GM19463 (cell line): ENCODE data around the gene CNR1.
"Not testable (repeated sequence)": the region's sequence is repeated elsewhere in the genome, so short reads cannot be mapped to it uniquely, and the experiment has no call there.

ENCODE experiments used
- ATAC-seq: cut with Tn5 transposase; IDR thresholded peaks from one replicate; pipeline ENCODE4 v1.9.1; 2021; ENCODE audit warnings: mild to moderate bottlenecking, moderate library complexity; ENCODE audit not compliant: unreplicated experiment

CNR1 gene

GRCh38 chr6:88165844-88166492 lies at the start of gene CNR1:
TSS of gene CNR1 (minus strand) at chr6:88166347. CDS start at chr6:88145274, 21,073 bp downstream.
- peak; percentile 44 for ATAC-seq

DNA sequence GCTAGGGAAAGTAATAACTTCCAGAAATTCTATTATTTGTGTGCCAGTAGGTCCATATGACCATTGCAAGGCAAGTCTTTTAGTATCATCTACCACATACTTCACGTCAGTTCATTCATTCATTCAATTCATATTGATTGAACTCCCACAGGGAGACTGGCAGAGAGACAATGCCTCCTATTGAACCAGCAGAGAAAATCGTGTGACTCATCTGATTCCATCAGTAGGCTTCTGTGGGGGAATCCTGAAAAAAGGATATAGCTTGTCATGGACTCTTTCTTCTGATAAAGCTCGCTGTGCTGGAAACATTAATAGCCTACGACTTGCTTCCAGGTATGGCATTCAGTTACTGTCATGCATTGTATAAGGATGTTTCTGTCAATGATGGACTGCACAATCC lies 45.3 kb upstream of the CNR1 start:
- ATAC-seq, result no peak

DNA sequence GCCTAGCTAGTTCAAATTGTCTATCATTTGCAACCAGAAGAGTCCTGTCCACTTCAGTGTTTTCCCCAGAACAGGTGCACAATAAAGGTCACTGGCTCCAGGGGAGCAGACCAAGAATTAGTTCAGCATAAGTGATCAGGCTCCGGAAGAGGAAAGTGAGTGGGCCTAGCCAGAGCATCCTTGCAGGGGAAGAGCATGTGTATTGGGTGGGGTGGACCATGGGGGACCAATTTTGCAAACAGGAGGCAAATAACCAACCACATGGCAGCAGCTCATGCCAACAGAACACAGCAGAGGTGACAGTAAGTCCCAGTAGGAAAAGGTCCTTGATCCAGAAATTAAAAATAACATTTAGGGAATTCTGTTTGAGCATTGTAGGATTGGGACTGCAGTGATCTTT lies 43.2 kb upstream of the CNR1 start:
- ATAC-seq, result no peak

GRCh38 chr6:88208726-88209125 lies 42.6 kb upstream of the CNR1 start:
- no peak for ATAC-seq

- not testable (repeated sequence) for ATAC-seq
These were observed 35.6 kb upstream of the CNR1 start for GRCh38 chr6:88201734-88202133.

- ATAC-seq, result no peak
These were observed 18.8 kb upstream of the CNR1 start for GRCh38 chr6:88184921-88185320.

DNA sequence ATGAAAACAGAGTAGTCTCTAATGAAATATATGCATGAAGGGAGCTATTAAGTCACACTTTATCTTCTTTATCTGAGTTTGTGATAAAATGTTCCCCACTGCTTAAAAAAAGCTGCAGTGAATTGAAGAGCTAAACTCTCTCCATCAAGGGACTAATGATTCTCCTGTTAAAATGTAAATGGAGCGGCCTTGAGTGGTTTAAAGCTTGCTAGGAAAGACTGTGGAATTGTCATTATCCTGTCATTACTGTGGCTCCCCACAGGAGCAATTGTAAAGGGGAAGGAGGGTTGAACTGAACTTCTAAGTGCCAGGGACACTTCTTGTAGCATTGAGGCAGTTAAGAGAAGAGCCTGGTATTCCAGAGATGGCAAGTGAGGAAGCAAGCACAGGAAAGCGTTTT lies 17.3 kb upstream of the CNR1 start:
- no peak for ATAC-seq

- ATAC-seq, result peak; percentile 68
These were observed 13.5 kb upstream of the CNR1 start for GRCh38 chr6:88179692-88180091.

DNA sequence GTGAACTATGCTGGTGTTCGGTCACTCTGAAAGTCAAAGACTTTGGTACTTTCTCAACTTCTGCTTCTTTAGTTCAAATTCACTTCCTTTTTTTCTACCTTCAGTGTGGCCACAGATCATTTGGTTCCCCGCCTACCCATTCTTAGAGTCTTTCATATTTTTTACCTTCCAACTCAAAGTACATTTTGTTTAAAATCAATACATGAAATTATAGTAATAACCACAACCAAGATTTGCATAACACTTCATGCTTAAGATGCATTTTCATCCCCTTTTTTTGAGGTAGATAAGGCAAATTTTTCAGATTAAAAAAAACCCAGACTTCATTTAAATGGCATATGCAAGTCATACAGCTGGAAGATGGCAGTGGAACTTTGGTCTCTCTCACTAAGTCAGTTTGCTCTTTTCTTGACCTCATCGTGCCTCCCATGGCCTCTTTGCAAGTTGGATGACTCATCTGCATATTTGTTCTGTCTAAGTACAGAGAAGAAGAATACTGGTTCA lies 11.9 kb upstream of the CNR1 start:
- ATAC-seq, result peak; percentile 42

DNA sequence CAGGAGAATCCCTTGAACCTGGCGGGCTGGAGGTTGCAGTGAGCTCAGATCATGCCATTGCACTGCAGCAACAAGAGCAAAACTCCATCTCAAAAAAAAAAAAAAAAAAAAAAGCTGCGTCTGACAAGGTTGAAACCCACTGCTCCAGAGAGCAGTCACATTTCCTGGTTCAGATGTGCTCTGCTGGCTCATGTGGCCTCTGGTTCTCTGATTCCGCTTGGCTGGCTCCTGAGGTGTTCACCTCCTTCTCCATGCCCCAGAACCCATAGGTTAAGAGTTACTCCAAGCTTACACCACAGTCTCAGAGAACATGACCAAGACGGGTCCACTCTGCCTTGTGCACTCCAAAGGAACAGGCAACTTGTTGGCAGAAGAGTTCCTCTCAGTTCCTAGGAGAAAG lies 8.8 kb upstream of the CNR1 start:
- ATAC-seq, result peak; percentile 29

GRCh38 chr6:88171312-88171711 lies 5.2 kb upstream of the CNR1 start:
- ATAC-seq, result no peak

DNA sequence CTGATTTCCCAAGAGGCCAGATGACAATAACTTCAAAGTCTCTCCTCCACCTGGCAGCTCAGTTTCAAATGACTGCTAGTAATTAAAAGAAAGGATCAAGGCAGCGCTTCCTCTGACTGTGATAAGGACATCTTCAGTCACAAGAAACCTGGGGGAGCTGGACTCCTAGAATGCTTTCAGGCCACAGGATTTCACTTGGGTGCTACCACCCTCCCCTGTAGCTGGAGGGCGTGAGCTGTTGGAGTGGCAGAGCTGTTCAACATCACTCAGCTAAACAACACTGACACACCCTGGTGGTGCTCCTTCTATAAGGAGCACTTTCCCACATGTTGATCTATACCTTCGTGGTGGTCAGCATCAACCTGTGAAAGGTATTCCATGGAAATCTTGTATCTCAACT lies 2.2 kb upstream of the CNR1 start:
- no peak for ATAC-seq

GRCh38 chr6:88167352-88167937 lies 1.3 kb upstream of the CNR1 start:
- peak; percentile 2 for ATAC-seq

DNA sequence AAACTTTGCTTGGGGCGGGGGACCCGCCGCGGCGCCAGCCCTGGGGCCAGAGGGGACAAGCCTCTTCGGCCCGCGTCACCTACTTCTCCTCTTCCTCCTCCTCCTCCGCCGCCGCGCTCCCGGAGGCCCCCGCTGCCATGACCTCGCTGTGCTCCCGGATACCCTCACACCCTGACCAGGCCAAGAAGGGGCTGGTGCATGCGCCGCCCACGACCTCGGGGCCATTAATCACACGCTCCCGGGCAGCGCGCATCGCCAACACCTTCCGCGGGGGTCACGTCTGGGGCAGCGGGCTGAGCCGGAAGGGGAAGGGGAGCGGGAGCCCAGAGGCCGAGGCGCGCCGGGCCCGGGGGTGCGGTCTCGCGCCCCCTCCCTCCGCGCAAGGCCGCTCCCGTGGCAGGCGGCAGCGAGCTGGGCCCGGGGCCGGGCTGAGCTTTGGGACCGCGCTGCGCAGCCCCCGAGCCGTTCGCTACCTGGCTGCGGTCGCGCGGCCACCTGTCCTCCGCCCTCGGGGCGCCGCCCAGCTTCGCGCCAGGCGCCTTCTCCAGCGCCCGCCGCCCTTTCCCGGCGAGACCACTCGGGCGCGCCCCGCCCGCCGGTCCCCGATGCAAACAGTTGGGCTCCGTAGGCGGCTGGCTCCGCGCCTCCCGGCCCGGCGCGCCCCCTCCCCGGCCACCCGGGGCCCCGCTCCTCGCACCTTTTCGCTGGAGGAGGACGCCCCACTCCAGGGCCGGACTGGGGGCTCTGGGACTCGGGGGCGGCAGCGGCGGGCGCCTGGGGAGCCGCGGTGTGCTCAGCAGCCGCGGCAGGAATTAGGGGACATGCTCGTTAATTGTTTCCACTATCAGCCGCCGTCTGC lies 575 bp upstream of the CNR1 start:
- ATAC-seq, result peak; percentile 46

DNA sequence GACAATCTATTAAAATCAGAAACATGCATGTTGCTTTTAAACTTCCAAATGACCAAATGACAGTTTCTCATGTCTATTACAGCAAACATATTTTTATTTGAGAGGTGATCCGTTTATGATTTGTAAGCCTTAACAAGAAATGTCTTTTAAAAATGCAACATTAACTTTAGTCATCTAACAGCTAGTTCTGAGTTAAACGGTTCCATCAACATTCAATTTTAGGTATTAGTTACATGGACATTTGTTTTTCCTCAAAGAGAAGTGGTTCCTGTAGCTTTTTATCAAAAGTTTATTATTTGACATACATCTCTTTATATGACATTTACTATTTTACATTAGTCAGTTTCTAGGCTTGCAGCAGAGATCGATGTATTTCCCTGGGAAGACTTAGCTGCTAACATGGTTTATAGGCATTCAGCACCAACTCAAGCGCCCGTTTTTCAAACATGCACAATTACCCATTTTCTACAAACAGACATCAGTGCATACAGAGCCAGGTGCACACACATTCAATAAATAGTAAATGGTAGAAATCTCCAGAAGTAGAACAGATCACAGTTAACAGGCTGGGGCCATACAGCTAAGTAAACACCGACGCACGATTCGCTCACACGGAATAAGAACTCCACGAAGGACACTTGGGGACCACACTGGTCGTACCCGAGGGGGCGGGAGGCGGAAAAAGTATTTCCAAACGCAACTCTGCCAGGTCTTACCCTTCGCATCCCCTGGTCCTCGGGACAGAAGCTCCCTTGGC lies 882 bp downstream of the CNR1 start:
- ATAC-seq, result no peak

- no peak for ATAC-seq
These were observed 2.1 kb downstream of the CNR1 start for GRCh38 chr6:88164061-88164460.

- no peak for ATAC-seq
These were observed 2.5 kb downstream of the CNR1 start for GRCh38 chr6:88163616-88164015.

DNA sequence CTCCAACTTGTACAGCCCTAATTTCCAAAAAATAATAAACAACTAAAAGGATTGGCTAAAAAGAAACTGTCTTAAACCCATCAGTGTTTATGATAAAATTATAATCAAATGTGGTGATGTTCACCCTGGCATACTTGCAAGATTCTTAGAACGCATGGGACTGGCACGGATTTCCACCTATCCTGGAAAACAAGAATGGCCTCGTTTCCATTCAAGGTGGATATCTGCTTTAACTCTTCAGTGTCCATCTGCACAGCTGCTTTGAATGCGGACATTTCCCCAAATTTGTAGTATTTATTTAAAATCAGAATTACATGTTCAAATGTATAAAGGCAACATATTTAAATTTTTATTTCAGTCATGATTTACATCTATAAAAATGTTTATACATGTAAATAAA lies 4.2 kb downstream of the CNR1 start:
- ATAC-seq, result no peak

- ATAC-seq, result no peak
These were observed 9.0 kb downstream of the CNR1 start for GRCh38 chr6:88157106-88157505.

DNA sequence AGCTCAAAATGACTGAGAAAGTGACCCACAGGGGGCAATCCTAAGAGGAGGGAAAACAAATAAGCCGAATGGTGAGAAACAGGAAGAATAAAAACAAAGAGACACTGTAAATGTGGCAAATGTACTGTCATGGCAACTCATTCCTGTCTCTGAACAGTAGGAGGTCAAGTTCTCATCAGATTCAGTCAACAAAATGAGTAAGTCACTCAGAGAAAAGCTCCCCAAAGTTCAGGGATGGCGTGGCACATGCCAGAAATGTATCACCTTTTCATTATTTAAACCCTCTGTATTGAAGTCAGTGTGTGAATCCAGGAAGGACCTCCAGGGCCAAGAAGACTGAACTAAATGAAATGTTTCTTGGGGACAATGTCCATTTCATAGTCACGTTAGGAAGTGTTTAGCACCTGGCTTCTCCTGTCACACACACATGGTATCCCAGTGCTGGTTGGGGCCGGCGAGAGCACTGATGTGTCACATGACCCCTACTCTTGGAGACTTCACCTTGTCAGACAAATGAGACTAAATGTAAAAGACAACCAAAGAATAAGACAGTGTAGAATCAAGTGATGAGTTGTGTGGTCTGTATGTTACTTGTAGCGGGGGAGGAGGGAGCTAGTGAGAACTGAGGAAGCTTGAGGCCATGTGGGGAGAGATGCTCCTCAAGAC lies 20.7 kb downstream of the CNR1 start:
- no peak for ATAC-seq
